Gastroesophageal sphincter (tissue), 3 donors: ENCODE data around the gene DENND6B.

Experiments used
- CTCF ChIP-seq, 4 experiments: fragments of 200-600 bp in 2 of 4; fragments of 450-650 bp in 2 of 4; sonication (generic) in 1 of 4; IDR thresholded peaks; one replicate each; pipeline ENCODE4 v1.5.1; 2017 to 2019; ENCODE audit warnings: antibody characterized with exemption in 4 of 4, mild to moderate bottlenecking in 2 of 4, moderate library complexity in 2 of 4
- POLR2A ChIP-seq, 2 donors: fragments of 450-650 bp; IDR thresholded peaks; one replicate each; pipeline ENCODE4 v1.6.1; 2017; ENCODE audit warnings: antibody characterized with exemption in 2 of 2, mild to moderate bottlenecking in 2 of 2, moderate library complexity in 1 of 2
- POLR2AphosphoS5 ChIP-seq: sonication (generic); formaldehyde crosslinking; IDR thresholded peaks from one replicate; pipeline ENCODE4 v1.6.1; 2017; ENCODE audit warnings: antibody characterized with exemption

DNA sequence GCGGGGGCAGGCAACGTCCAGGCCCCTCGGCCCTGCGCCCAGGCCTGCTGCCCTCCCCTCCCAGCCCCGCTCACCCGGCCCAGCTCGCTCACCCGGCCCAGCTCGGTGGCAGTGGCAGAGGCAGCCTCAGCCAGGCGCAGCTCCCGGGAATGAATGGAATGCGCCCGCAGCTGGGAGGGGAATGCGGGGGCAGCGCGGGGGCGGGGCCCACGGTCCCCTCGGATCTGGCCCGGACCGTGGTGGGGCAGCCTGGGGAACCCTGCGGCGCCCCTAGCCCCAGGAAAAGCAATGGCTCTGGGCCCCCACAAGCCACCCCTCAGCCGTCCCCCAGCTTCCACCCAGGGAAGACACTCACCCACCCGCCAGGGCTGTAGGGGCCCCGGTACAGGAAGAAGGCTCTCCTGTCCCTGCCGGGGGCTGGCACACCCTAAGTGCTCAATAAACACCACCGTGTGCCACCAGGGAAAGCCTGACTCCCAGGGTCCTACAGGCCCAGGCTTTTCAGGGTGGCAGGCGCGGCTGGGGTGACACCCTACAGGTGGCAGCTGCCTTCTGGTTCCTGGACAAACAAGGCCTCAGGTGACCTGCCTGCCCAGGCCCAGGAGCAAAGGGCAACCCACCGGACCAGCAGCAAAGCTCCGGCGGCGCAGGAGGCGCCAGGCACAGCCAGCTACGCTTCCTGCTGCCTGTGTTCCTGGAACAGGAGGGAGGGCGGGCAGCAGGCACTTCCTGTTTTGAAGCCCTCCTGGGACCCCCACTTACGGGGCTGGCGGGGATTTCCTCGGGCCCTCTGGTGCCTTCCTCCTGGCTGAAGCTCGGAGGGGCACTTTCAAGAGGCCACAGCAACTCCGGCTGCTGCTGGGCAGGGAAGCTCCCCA lies 33.1 kb downstream of the DENND6B start:
- TF ChIP-seq POLR2A (IDR thresholded peaks at IDR 0.05) (peak in 1 of 2 donors; percentile 14), CTCF (IDR thresholded peaks at IDR 0.05) (peak in 1 of 4 experiments; percentile 5), POLR2AphosphoS5 (peak; percentile 64)
